Right lobe of liver (tissue), 4 donors: ENCODE results near the gene ARL5B.
A peak's percentile ranks its signal among the peaks of the same experiment; 100 is the strongest.

Experiments
- POLR2A ChIP-seq: fragments of 450-650 bp; IDR thresholded peaks from one replicate; pipeline ENCODE4 v1.6.1; 2017; ENCODE audit warnings: antibody characterized with exemption, mild to moderate bottlenecking
- TF ChIP-seq, protein P1 (sequence below), 4 donors: fragments of 200-600 bp in 3 of 4; fragments of 450-650 bp in 1 of 4; IDR thresholded peaks; one replicate each; pipeline versions ENCODE4 v1.5.1 to v1.8.0; 2016 to 2022; ENCODE audit warnings: antibody characterized with exemption in 4 of 4, mild to moderate bottlenecking in 2 of 4
- donor health status: DM: no; HTN: no; CAD: no.
- donor health status: DM: no; HTN: no; CAD: no.
- donor health status: DM: no; HTN: yes; CAD: no.

DNA sequence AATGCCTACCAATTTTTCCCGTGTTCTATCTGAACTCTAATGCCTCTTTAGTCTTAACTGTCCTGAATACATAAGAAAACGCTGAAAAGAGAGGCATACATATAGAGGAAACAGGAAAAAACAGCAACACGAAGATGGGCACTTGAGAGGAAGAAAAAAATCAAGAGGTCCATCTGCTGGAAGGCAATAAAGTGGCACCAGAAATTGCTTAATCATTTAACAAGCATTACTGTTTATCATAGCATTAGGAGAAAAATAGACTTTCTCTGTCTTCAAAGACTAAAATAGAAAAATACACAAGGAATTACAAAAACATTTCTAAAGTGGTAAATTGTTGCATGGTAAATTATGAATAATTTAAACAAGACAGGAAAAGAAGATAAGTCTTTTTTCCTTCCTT lies 42.9 kb upstream of the ARL5B start:
- TF ChIP-seq, protein P1, sequence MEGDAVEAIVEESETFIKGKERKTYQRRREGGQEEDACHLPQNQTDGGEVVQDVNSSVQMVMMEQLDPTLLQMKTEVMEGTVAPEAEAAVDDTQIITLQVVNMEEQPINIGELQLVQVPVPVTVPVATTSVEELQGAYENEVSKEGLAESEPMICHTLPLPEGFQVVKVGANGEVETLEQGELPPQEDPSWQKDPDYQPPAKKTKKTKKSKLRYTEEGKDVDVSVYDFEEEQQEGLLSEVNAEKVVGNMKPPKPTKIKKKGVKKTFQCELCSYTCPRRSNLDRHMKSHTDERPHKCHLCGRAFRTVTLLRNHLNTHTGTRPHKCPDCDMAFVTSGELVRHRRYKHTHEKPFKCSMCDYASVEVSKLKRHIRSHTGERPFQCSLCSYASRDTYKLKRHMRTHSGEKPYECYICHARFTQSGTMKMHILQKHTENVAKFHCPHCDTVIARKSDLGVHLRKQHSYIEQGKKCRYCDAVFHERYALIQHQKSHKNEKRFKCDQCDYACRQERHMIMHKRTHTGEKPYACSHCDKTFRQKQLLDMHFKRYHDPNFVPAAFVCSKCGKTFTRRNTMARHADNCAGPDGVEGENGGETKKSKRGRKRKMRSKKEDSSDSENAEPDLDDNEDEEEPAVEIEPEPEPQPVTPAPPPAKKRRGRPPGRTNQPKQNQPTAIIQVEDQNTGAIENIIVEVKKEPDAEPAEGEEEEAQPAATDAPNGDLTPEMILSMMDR (IDR thresholded peaks at IDR 0.05): peak; percentile 22 to 41 (median 30)
- no peak for TF ChIP-seq POLR2A
